ENCODE results near the gene LRPPRC. TPM values are rescaled to one million over a fixed set of nuclear protein-coding genes. Genes with fewer than 3 reads are reported as not detected.
"Not testable (repeated sequence)": the region's sequence is repeated elsewhere in the genome, so short reads cannot be mapped to it uniquely, and the experiment has no call there.

The LRPPRC gene
- 106 TPM for total RNA-seq

GRCh38 chr2:43995733-43996533, at the start of gene LRPPRC:
TSS of gene LRPPRC (minus strand) at chr2:43995989. CDS start at chr2:43995947, 42 bp downstream.
- peak; percentile 93 for DNase-seq (ENCODE audit: low spot score in 2 of 2)
- FAIRE-seq = no peak

GRCh38 chr2:44045061-44045460, 49.3 kb upstream of the LRPPRC start:
- FAIRE-seq (no peak), DNase-seq (ENCODE audit: low spot score in 2 of 2) (no peak)

- FAIRE-seq (no peak), DNase-seq (ENCODE audit: low spot score in 2 of 2) (peak; percentile 64 to 84)
Measured at GRCh38 chr2:44044281-44044720, 48.5 kb upstream of the LRPPRC start.

- DNase-seq (ENCODE audit: low spot score in 2 of 2) (no peak), FAIRE-seq (no peak)
Measured at GRCh38 chr2:44040365-44040764, 44.6 kb upstream of the LRPPRC start.

DNA sequence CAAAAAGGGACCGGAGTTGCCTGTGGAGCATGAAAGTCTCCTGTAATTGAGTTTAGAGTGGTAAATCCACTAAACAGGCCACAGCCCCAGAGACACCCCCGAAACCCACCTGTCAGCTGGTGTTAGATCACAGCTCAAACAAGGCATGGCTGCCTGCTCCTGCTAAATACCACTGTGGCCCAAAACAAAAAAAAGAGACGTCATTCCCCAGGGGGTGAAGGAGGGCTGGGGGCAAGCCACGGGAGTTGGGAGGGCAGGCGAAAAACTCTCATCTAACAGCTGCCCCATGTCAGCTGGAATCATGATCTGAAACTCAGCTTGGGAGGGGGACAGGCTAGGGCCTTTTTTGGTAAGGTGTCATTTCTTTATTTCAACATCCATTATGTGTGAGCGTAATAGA, 42.5 kb upstream of the LRPPRC start:
- no peak for DNase-seq (ENCODE audit: low spot score in 2 of 2)
- no peak for FAIRE-seq

- FAIRE-seq (no peak), DNase-seq (ENCODE audit: low spot score in 2 of 2) (no peak)
Measured at GRCh38 chr2:44037221-44037620, 41.4 kb upstream of the LRPPRC start.

GRCh38 chr2:44033947-44034346, 38.2 kb upstream of the LRPPRC start:
- FAIRE-seq (no peak), DNase-seq (ENCODE audit: low spot score in 2 of 2) (no peak)

GRCh38 chr2:44027076-44027475, 31.3 kb upstream of the LRPPRC start:
- FAIRE-seq; DNase-seq (ENCODE audit: low spot score in 2 of 2): not testable (repeated sequence)

GRCh38 chr2:44016282-44016681, 20.5 kb upstream of the LRPPRC start:
- no peak for FAIRE-seq
- DNase-seq (ENCODE audit: low spot score in 2 of 2) = no peak

GRCh38 chr2:44015239-44015638, 19.4 kb upstream of the LRPPRC start:
- FAIRE-seq = no peak
- DNase-seq (ENCODE audit: low spot score in 2 of 2) = no peak

DNA sequence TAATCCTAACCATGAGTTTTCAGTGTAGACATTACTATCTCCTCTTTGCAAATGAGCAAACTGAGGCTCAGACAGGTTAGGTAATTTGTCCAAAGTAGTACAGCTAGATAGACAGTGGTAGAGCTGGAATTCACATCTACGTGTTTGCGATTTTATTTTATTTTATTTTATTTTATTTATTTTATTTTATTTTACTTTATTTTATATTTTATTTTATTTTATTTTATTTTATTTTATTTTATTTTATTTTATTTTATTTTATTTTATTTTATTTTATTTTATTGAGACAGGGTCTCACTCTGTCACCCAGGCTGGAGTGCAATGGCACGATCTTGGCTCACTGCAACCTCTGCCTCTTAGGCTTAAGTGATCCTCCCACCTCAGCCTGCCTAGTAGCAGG, 17.4 kb upstream of the LRPPRC start:
- not testable (repeated sequence) for FAIRE-seq; DNase-seq (ENCODE audit: low spot score in 2 of 2)

- DNase-seq (ENCODE audit: low spot score in 2 of 2) (no peak), FAIRE-seq (no peak)
Measured at GRCh38 chr2:44010266-44010665, 14.5 kb upstream of the LRPPRC start.

- no peak for FAIRE-seq
- no peak for DNase-seq (ENCODE audit: low spot score in 2 of 2)
Measured at GRCh38 chr2:44009136-44009735, 13.4 kb upstream of the LRPPRC start.

DNA sequence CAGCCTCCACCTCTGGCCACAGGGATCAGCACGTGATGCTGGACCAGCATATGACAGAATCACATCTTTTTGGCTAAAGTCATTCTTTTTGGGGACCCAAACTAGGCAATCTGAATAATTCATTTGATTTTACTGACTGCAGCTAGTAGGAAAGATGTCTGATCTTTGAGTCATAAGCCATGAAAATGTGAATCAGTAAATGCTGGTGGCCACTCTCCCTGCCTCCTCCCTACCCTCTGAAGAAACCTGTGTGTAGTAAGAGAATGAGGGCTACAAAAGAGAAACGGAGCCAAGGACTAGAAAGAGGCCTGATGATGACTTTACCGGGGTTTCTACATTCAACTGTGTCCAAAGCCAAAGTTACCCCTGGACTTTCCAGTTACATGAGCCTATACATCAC, 10.1 kb upstream of the LRPPRC start:
- no peak for DNase-seq (ENCODE audit: low spot score in 2 of 2)

GRCh38 chr2:44004735-44005602, 9.2 kb upstream of the LRPPRC start:
- DNase-seq (ENCODE audit: low spot score in 2 of 2) (no peak), FAIRE-seq (no peak)

More for the DNA sequence above, 10.1 kb upstream of the LRPPRC start:
- FAIRE-seq = no peak

DNA sequence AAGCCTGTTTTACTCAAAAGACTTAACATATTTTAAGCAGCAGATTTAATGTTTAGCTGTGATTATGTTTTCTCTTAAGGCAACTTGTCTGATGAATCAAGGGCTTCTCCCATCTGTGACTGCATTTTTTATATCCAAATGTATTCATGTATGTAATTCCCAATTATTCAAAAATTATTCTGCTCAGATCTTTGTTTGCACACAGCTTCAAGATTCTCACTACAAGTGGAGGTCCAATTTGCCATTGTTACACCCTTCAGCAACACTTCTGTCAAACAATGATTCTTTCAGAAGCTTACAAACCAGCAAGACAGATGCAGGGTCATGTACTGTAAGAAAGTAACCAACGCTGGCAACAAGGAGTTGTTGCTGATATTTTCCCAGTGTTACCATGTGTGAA, 5.9 kb upstream of the LRPPRC start:
- DNase-seq (ENCODE audit: low spot score in 2 of 2) (no peak), FAIRE-seq (no peak)

DNA sequence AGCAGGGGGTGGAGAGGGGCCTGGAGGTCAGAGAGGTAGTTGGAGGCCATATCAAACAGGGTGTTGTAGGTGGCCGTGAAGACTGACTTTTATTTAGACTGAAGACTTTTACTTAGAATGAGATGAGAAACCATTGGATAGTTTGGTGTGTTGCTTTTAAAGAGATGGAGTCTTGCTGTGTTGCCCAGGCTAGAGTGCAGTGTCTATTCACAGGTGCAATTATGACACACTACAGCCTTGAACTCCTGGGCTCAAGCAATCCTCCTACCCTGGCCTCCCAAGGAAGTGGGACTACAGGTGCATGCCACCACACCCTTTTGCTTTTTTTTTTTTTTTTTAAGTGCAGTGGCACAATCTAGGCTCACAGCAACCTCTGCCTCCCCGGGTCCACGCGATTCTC, 2.5 kb upstream of the LRPPRC start:
- FAIRE-seq (no peak), DNase-seq (ENCODE audit: low spot score in 2 of 2) (no peak)

DNA sequence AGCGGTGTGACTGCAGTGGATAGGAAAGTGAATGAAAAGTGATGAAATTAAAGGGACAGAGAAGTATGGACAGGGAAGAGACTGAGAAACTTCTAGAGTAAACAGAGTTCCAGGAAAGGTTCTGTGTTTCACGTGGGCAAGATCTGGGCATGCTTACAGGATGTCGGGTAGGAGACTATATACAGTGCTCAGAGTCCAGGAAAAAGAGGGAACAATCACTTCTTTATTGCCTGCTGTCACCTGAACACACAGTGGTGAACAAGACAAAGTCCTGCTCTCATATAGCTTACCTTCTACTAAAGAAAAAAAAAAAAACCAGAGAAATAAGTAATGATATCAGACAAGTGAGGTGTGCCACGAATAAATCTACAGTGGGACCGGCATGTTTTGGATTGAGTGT, 2.4 kb downstream of the LRPPRC start:
- FAIRE-seq = no peak
- DNase-seq (ENCODE audit: low spot score in 2 of 2) = no peak

DNA sequence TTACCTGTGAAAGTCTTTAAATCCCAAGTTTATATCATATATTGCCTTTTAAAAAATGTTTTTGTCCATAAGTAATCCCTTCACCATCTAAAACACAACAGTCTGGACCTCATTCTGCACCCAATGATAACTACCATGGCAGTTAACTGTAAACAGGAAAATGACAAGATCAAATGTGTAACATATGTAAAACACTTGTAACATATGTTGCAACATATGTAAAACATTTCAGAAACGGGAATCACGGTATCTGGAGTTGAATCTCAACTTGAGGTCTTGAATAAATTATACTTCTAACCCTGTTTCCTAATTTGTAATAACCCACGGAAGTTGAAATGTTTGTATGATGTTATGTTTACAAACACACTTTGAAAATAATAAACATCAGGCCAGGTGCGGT, 6.2 kb downstream of the LRPPRC start:
- DNase-seq (ENCODE audit: low spot score in 2 of 2) (no peak), FAIRE-seq (no peak)

DNA sequence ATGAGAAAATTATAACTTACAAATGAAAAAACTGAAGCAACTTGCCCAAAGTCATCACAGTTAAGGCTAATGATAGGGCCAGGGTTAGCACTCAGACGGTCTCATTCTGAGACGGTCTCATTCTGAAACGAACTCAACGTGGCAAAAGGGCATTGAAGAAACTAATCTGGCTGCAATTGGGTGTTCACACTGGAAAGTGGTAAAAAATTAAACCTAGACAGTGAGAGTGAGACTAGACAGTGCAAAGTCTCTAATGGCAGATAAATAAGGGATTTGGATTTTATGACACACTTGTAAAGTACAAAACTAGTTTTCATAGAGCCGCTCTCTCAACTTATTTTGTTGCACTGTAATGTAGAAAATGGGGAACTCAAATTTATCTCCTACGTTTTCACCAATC, 9.2 kb downstream of the LRPPRC start:
- FAIRE-seq (no peak), DNase-seq (ENCODE audit: low spot score in 2 of 2) (no peak)

DNA sequence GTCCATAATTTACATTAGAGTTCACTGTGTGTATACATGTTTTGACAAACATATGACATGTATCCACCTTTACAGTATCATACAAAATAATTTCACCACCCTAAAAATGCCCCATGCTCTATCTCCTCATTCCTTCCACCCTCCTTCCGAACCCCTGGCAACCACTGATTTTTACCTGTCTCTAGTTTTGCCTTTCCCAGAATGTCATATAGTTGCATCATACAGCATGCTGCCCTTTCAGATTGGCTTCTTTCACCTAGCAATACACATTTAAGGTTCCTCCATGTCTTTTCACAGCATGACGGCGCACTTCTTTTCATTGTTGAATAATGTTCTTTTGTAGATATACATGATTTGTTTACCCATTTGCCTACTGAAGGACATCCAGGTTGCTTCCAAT, 10.4 kb downstream of the LRPPRC start:
- FAIRE-seq = no peak

More for the DNA sequence above, 10.4 kb downstream of the LRPPRC start:
- no peak for DNase-seq (ENCODE audit: low spot score in 2 of 2)
